Sigmoid colon (tissue), 7 donors: ENCODE measurements around the gene SMIM20. TPM values are rescaled to one million over a fixed set of nuclear protein-coding genes. Genes with fewer than 3 reads are reported as not detected.

ENCODE experiments used
- DNase-seq: peaks from one replicate; pipeline ENCODE4 v3.0.0-alpha.2; 2019
- H3K27ac ChIP-seq, 4 donors: fragments of 200-600 bp; sonication (generic); one replicate each; pipeline ENCODE4 v1.5.1; 2016 to 2019; ENCODE audit warnings: mild to moderate bottlenecking in 1 of 4
- H3K27me3 ChIP-seq, 3 donors: fragments of 200-600 bp; sonication (generic); one replicate each; pipeline ENCODE4 v1.5.1; 2019; ENCODE audit warnings: mild to moderate bottlenecking in 1 of 3
- H3K36me3 ChIP-seq, 4 donors: fragments of 200-600 bp; sonication (generic); one replicate each; pipeline ENCODE4 v1.5.1; 2016 to 2019
- H3K4me1 ChIP-seq, 4 donors: fragments of 200-600 bp; sonication (generic); one replicate each; pipeline ENCODE4 v1.5.1; 2017 to 2019
- H3K4me3 ChIP-seq, 4 donors: fragments of 200-600 bp; sonication (generic); one replicate each; pipeline ENCODE4 v1.5.1; 2017 to 2019; ENCODE audit warnings: mild to moderate bottlenecking in 2 of 4, moderate library complexity in 1 of 4
- H3K9me3 ChIP-seq, 4 donors: fragments of 200-600 bp in 3 of 4; sonication (generic) in 3 of 4; one replicate each; pipeline versions ENCODE4 v1.5.1 to v1.6.1; 2013 to 2019
- EP300 ChIP-seq, 4 donors: sonication (generic); formaldehyde crosslinking; IDR thresholded peaks; one replicate each; pipeline ENCODE4 v1.6.1; 2017; ENCODE audit warnings: antibody characterized with exemption in 4 of 4
- POLR2A ChIP-seq, 2 donors: fragments of 450-650 bp; IDR thresholded peaks; one replicate each; pipeline ENCODE4 v1.6.1; 2016; ENCODE audit warnings: antibody characterized with exemption in 2 of 2, mild to moderate bottlenecking in 2 of 2, moderate library complexity in 2 of 2
- POLR2AphosphoS5 ChIP-seq, 4 donors: sonication (generic); formaldehyde crosslinking; IDR thresholded peaks; one replicate each; pipeline ENCODE4 v1.6.1; 2017; ENCODE audit warnings: antibody characterized with exemption in 4 of 4
- WGBS, 2 donors: extraction: QIAGEN DNeasy Blood & Tissue Kit; methylation state at CpG; one replicate each; pipeline ENCODE4 v1.1.7; 2013; 5-methylcytosine and 5-hydroxymethylcytosine counted together
- intact Hi-C: fragments of 100-400 bp; cut with DNase I; formaldehyde crosslinking; loops from one replicate; pipeline ENCODE4 v1.15.1; 2023
- polyA plus RNA-seq, 3 donors: library from polyadenylated mRNA; stranded (reverse); fragments of 200-250 nt; gene quantifications; one replicate each; pipeline ENCODE4 v1.2.3, GENCODE V29; 2013
- total RNA-seq, 4 donors: library from RNA; depleted of rRNA; stranded (reverse); fragments of >200 nt; gene quantifications; one replicate each; pipeline ENCODE4 v1.1.0, GENCODE V29; 2016
- TF ChIP-seq, protein P1 (sequence below), 4 experiments: fragments of 450-650 bp in 3 of 4; fragments of 200-600 bp in 1 of 4; IDR thresholded peaks; one replicate each; pipeline ENCODE4 v1.5.1; 2016 to 2019; ENCODE audit warnings: antibody characterized with exemption in 4 of 4, mild to moderate bottlenecking in 3 of 4, moderate library complexity in 2 of 4
- donor health status: healthy with polysubstance abuse.
- donor health status: Bipolar disorder and iron deficiency.
- donor health status: healthy.

SMIM20 gene
- total and polyA plus RNA-seq, 7 donors, result 33.8 to 99.1 (median 45.4) TPM

DNA sequence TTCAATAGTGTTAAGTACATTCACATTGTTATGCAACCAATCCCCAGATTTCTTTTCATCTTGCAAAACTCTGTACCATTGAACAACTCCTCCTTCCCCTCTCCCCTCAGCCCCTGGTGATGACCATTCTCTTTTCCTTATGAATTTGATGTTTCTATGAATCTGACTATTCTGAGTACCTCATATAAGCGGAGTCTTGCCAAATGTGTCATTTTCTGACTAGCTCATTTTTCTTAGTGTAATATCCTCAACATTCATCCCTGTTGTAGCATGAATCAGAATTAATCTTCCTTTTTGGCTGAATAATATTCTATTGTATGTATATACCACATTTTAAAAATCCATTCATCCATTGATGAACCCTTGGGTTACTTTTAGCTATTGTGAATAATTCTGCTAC is 34.0 kb downstream of the SMIM20 start:
- intact Hi-C loops, result no loop called here
- H3K4me3 ChIP-seq, result no peak overlapping the region
- H3K27me3 ChIP-seq, result no peaks in the 10 kb centered on the region
- H3K4me1 ChIP-seq, result no peaks in the 10 kb centered on the region
- H3K27ac ChIP-seq, result no peak overlapping the region
- H3K36me3 ChIP-seq, result no peaks in the 10 kb centered on the region
- H3K9me3 ChIP-seq, result peaks cover 0 to 2% (median 0%) of the 10 kb centered on the region in 4 donors
- TF ChIP-seq EP300 (IDR thresholded peaks at IDR 0.05), result no peak
- no peak for TF ChIP-seq POLR2A (IDR thresholded peaks at IDR 0.05)
- TF ChIP-seq POLR2AphosphoS5 (IDR thresholded peaks at IDR 0.05), result no peak
- TF ChIP-seq, protein P1, sequence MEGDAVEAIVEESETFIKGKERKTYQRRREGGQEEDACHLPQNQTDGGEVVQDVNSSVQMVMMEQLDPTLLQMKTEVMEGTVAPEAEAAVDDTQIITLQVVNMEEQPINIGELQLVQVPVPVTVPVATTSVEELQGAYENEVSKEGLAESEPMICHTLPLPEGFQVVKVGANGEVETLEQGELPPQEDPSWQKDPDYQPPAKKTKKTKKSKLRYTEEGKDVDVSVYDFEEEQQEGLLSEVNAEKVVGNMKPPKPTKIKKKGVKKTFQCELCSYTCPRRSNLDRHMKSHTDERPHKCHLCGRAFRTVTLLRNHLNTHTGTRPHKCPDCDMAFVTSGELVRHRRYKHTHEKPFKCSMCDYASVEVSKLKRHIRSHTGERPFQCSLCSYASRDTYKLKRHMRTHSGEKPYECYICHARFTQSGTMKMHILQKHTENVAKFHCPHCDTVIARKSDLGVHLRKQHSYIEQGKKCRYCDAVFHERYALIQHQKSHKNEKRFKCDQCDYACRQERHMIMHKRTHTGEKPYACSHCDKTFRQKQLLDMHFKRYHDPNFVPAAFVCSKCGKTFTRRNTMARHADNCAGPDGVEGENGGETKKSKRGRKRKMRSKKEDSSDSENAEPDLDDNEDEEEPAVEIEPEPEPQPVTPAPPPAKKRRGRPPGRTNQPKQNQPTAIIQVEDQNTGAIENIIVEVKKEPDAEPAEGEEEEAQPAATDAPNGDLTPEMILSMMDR (IDR thresholded peaks at IDR 0.05), result no peak
- DNase-seq, result no peak
- WGBS, 2 donors, result 97 to 98% methylated on average over 1 of the region's 1 CpG

DNA sequence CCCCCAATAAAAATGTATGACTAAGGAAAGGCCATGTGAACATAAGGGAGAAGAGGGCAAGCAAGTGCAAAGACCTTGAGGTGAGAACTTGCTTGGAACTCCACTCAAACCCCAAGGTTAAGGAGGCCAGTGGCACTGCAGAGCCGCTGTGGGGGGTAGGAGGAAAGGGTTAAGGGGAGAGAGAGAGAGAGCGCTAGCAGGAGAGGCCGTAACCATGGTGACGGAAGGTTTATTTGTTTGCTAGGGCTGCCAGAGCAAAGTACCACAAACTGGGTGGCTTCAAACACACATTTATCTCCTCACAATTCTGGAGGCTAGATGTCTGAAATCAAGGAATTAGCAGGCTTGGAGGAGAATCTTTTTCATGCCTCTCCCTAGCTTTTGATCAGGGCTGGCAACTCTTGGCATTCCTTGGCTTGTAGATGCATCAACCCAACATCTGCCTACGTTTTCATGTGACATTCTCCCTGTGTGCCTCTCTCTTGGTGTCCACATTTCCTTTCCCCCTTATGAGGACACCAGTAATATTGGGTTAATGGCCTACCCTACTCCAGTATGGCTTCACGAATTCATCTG is 35.2 kb downstream of the SMIM20 start:
- Histone ChIP-seq H3K36me3 (no peaks in the 10 kb centered on the region), H3K9me3 (peaks cover 0 to 2% (median 0%) of the 10 kb centered on the region in 4 donors), H3K4me3 (no peak overlapping the region), H3K27ac (no peak overlapping the region), H3K4me1 (no peaks in the 10 kb centered on the region), H3K27me3 (no peaks in the 10 kb centered on the region)
- WGBS, 2 donors, result 12 to 58% methylated on average over 6 of the region's 6 CpGs
- TF ChIP-seq POLR2AphosphoS5 (IDR thresholded peaks at IDR 0.05) (no peak), POLR2A (IDR thresholded peaks at IDR 0.05) (no peak), EP300 (IDR thresholded peaks at IDR 0.05) (no peak)
- TF ChIP-seq, protein P1 (IDR thresholded peaks at IDR 0.05), result no peak
- intact Hi-C loops, result no loop called here
- DNase-seq, result no peak

DNA sequence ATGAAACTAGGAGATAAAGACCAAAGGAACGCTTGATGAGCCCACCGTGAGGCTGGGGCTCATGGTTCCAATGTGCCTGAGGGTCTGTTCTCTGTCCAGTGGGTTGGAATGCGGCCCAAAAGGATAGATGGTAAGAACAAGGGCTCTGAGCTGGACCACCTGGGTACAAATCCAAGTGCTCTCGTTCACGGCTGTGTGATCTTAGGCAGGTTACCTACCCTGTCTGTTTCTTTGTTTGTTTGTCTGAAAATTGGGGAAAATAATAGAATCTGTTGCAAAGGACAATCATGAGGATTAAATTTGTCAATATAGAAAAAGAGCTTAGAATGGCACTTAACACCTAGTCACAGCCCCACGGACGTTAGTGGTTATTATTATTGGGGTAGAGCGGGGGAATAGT is 36.0 kb downstream of the SMIM20 start:
- WGBS, 2 donors, result 89 to 90% methylated on average over 8 of the region's 8 CpGs
- Histone ChIP-seq H3K9me3 (peaks cover 0 to 2% (median 0%) of the 10 kb centered on the region in 4 donors), H3K4me3 (no peak overlapping the region), H3K36me3 (no peaks in the 10 kb centered on the region), H3K4me1 (no peaks in the 10 kb centered on the region), H3K27me3 (no peaks in the 10 kb centered on the region), H3K27ac (no peak overlapping the region)
- no peak for DNase-seq
- TF ChIP-seq, protein P1 (IDR thresholded peaks at IDR 0.05), result no peak
- TF ChIP-seq POLR2A (IDR thresholded peaks at IDR 0.05) (no peak), EP300 (IDR thresholded peaks at IDR 0.05) (no peak), POLR2AphosphoS5 (IDR thresholded peaks at IDR 0.05) (no peak)
- intact Hi-C loops, result no loop called here

DNA sequence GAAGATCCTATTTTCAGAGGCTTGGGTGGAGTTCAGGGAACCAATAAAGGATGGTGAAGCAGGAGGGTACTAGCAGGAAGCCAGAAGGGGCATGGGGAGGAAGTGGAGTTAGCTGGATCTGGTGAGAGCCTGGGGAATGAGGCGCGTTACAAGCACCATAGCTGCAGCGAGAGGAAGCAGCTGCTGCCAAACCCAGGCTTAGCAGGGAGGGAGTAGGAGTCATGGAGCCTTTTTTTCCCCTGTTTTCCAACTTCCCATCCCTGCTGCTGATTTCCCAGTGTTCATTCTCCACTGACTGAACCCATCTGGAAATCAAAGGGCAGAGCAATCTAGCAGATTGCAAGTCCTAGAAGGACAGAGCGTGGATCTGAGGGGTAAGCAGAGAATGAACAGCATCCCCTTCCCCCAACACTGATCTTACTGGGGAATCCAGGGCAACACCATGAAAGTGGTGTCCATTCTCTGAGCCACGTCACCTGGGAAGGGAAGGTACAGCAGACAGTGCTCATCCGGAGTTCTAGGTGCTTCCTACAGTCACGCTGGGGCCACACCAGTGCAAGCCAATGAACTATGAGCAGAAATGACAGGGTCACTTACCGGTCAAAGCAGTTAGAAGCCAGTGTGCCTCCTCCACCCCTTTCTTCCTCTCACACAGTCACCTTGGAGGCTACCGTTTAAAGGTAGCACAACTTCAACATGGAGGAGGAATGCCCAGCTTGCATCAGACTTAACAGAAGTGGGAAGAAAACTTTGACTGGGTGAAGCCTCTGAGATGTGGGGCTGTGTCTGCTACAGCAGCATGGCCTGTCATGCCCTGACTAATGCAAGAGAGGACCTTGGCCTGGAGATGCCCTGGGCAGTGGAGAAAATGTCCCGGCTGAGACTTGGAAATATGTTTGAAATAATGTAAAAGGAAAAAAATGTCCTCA is 36.7 kb downstream of the SMIM20 start:
- H3K27me3 ChIP-seq, result no peaks in the 10 kb centered on the region
- H3K27ac ChIP-seq, result no peak overlapping the region
- no peaks in the 10 kb centered on the region for H3K36me3 ChIP-seq
- no peak for TF ChIP-seq POLR2A (IDR thresholded peaks at IDR 0.05)
- TF ChIP-seq POLR2AphosphoS5 (IDR thresholded peaks at IDR 0.05), result no peak
- no peak for TF ChIP-seq EP300 (IDR thresholded peaks at IDR 0.05)
- TF ChIP-seq, protein P1 (IDR thresholded peaks at IDR 0.05), result no peak
- peaks cover 0 to 2% (median 0%) of the 10 kb centered on the region in 4 donors for H3K9me3 ChIP-seq
- H3K4me3 ChIP-seq, result no peak overlapping the region
- intact Hi-C loops, result no loop called here
- H3K4me1 ChIP-seq, result no peaks in the 10 kb centered on the region
- WGBS, 2 donors, result 65 to 68% methylated on average over 10 of the region's 10 CpGs
- DNase-seq, result no peak
